Ishikawa (cell line): ENCODE measurements around the gene MED13L.

ENCODE experiments used
- CEBPB ChIP-seq: IDR thresholded peaks from 2 replicates; pipeline ENCODE4 v1.6.1; 2012
- CREB1 ChIP-seq: IDR thresholded peaks from 2 replicates; pipeline ENCODE4 v1.6.1; 2012; ENCODE audit warnings: low read depth
- EGR1 ChIP-seq: IDR thresholded peaks from 2 replicates; pipeline ENCODE4 v1.6.1; 2012
- EP300 ChIP-seq: IDR thresholded peaks from 2 replicates; pipeline ENCODE4 v1.6.1; 2012; ENCODE audit warnings: borderline replicate concordance
- FOXM1 ChIP-seq: IDR thresholded peaks from 2 replicates; pipeline ENCODE4 v1.6.1; 2012; ENCODE audit warnings: low read depth, borderline replicate concordance
- MAX ChIP-seq: IDR thresholded peaks from 2 replicates; pipeline ENCODE4 v1.6.1; 2012
- NFIC ChIP-seq: IDR thresholded peaks from 2 replicates; pipeline ENCODE4 v1.6.1; 2012
- RAD21 ChIP-seq: IDR thresholded peaks from 2 replicates; pipeline ENCODE4 v1.6.1; 2012; ENCODE audit warnings: low read depth
- REST ChIP-seq: IDR thresholded peaks from 2 replicates; pipeline ENCODE4 v1.6.1; 2012; ENCODE audit warnings: low read depth, mild to moderate bottlenecking
- TAF1 ChIP-seq: IDR thresholded peaks from 2 replicates; pipeline ENCODE4 v1.6.1; 2012; ENCODE audit warnings: low read depth, mild to moderate bottlenecking
- TCF12 ChIP-seq: IDR thresholded peaks from 2 replicates; pipeline ENCODE4 v1.6.1; 2012; ENCODE audit warnings: low read depth
- USF1 ChIP-seq: IDR thresholded peaks from 2 replicates; pipeline ENCODE4 v1.6.1; 2012
- YY1 ChIP-seq: IDR thresholded peaks from 2 replicates; pipeline ENCODE4 v1.6.1; 2012; ENCODE audit warnings: low read depth
- ZBTB7A ChIP-seq: IDR thresholded peaks from 2 replicates; pipeline ENCODE4 v1.6.1; 2012; ENCODE audit warnings: low read depth

GRCh38 chr12:116106870-116107269 is 170.6 kb downstream of the MED13L start:
- no peak for TF ChIP-seq RAD21
- TF ChIP-seq MAX = no peak
- TF ChIP-seq EP300 = no peak
- TF ChIP-seq REST = no peak
- TF ChIP-seq CEBPB = no peak
- no peak for TF ChIP-seq CREB1
- no peak for TF ChIP-seq TAF1
- TF ChIP-seq ZBTB7A = no peak
- TF ChIP-seq USF1 = no peak
- TF ChIP-seq YY1 = no peak
- TF ChIP-seq EGR1 = no peak
- no peak for TF ChIP-seq FOXM1
- no peak for TF ChIP-seq TCF12
- no peak for TF ChIP-seq NFIC
